K562 (cell line): ENCODE data around the gene SLC29A2. TPM values are rescaled to one million over a fixed set of nuclear protein-coding genes. Genes with fewer than 3 reads are reported as not detected.

Source experiments
- CTBP1 ChIP-seq: fragments of 450-650 bp; IDR thresholded peaks from 2 replicates; pipeline ENCODE4 v1.6.1; 2016; ENCODE audit warnings: borderline replicate concordance
- KAT7 ChIP-seq: sonication (generic); formaldehyde crosslinking; IDR thresholded peaks from 2 replicates; pipeline ENCODE4 v1.8.0; 2022; ENCODE audit warnings: missing genetic modification reagents, mild to moderate bottlenecking, borderline replicate concordance
- KLF1 ChIP-seq: fragments of 450-650 bp; IDR thresholded peaks from 2 replicates; pipeline ENCODE4 v1.6.1; 2016; ENCODE audit warnings: missing genetic modification characterization, missing compliant biosample characterization
- MIER1 ChIP-seq: fragments of 450-650 bp; IDR thresholded peaks from 2 replicates; pipeline ENCODE4 v1.6.1; 2016; ENCODE audit warnings: antibody characterized with exemption, mild to moderate bottlenecking, low read depth
- PATZ1 ChIP-seq: fragments of 250-450 bp; sonication (Bioruptor Pico); IDR thresholded peaks from 2 replicates; pipeline ENCODE4 v1.5.0; 2020; ENCODE audit warnings: mild to moderate bottlenecking, borderline replicate concordance
- RAD21 ChIP-seq, 2 experiments: fragments of 250-450 bp in 1 of 2; fragments of 450-650 bp in 1 of 2; sonication (Bioruptor Pico) in 1 of 2; formaldehyde crosslinking in 1 of 2; IDR thresholded peaks in 1 of 2; conservative IDR thresholded peaks in 1 of 2; 2 replicates each; pipeline versions ENCODE4 v1.4.0 to v1.8.0; 2020 to 2022; ENCODE audit warnings: mild to moderate bottlenecking in 2 of 2, moderate library complexity in 1 of 2
- SMARCE1 ChIP-seq: fragments of 450-650 bp; IDR thresholded peaks from 2 replicates; pipeline ENCODE4 v1.7.1; 2016; ENCODE audit warnings: mild to moderate bottlenecking
- TRIM28 ChIP-seq: fragments of 450-650 bp; IDR thresholded peaks from 2 replicates; pipeline ENCODE4 v1.6.1; 2017
- XRCC4 ChIP-seq: IDR thresholded peaks from one replicate; pipeline ENCODE4 v1.6.1; 2011; ENCODE audit not compliant: insufficient read depth, insufficient read length; ENCODE audit errors: extremely low read depth
- ZFP30 ChIP-seq: fragments of 250-450 bp; sonication (Bioruptor Pico); IDR thresholded peaks from 2 replicates; pipeline ENCODE4 v1.8.0; 2022; ENCODE audit warnings: moderate library complexity, mild to moderate bottlenecking, inconsistent platforms, borderline replicate concordance
- ZNF318 ChIP-seq, 2 experiments: fragments of 450-650 bp; IDR thresholded peaks; 2 replicates each; pipeline ENCODE4 v1.6.1; 2016; ENCODE audit warnings: mild to moderate bottlenecking in 2 of 2, borderline replicate concordance in 1 of 2, low read depth in 1 of 2, moderate library complexity in 1 of 2
- ZNF780A ChIP-seq: fragments of 250-450 bp; sonication (Bioruptor Pico); IDR thresholded peaks from 2 replicates; pipeline ENCODE4 v1.5.0; 2021; ENCODE audit warnings: mild to moderate bottlenecking
- polyA plus RNA-seq, 8 experiments: library from polyadenylated mRNA; depleted of rRNA in 4 of 8; stranded (reverse) in 5 of 8; unstranded in 3 of 8; fragments of >200 nt; fragmentation: Nextera tagmentation in 2 of 8; fragmentation: Illumina TruSeq in 1 of 8; extraction: Ambion mirVana in 2 of 8; extraction: Trizol in 1 of 8; gene quantifications; 2 replicates each; pipeline versions ENCODE4 v1.2.1 to v1.2.3, GENCODE V29; 2011 to 2014; ENCODE audit warnings: inconsistent platforms in 1 of 8, missing spikeins in 1 of 8
- total RNA-seq, 7 experiments: library from RNA; depleted of rRNA in 6 of 7; stranded (reverse); fragments of >200 nt in 6 of 7; fragmentation: Illumina TruSeq in 2 of 7; extraction: Trizol in 2 of 7; gene quantifications; 2 replicates each; pipeline versions ENCODE4 v1.2.1 to v1.2.3, GENCODE V29; 2011 to 2021; ENCODE audit warnings: low replicate concordance in 1 of 7
- TF ChIP-seq, protein P1 (sequence below): fragments of 450-650 bp; formaldehyde crosslinking; IDR thresholded peaks from 2 replicates; pipeline ENCODE4 v1.4.0; 2020; ENCODE audit warnings: mild to moderate bottlenecking, moderate library complexity

Gene SLC29A2
- total and polyA plus RNA-seq, 9 of the 15 experiments (the other 6 are each of a cell fraction or from before 2014, with no cell fraction given), result 2.4 to 48.6 (median 14.2) TPM

- TF ChIP-seq ZNF318 (IDR thresholded peaks at IDR 0.05; ENCODE audit: borderline replicate concordance in 1 of 2, low read depth in 1 of 2) (no peak), MIER1 (no peak), ZFP30 (CRISPR knock-in tag) (no peak), TRIM28 (no peak), XRCC4 (no peak), CTBP1 (peak; percentile 96; the same call in 1 of the 2 replicates), PATZ1 (CRISPR knock-in tag) (no peak), KLF1 (tag) (peak; percentile 47; the same call in 1 of the 2 replicates), RAD21 (CRISPR knock-in tag; conservative IDR thresholded peaks at IDR 0.05 in 1 of 2, IDR thresholded peaks at IDR 0.05 in 1 of 2) (no peak), ZNF780A (CRISPR knock-in tag) (no peak), KAT7 (CRISPR knock-in tag) (peak; percentile 17; the same call in 1 of the 2 replicates), SMARCE1 (no peak)
- TF ChIP-seq, protein P1, sequence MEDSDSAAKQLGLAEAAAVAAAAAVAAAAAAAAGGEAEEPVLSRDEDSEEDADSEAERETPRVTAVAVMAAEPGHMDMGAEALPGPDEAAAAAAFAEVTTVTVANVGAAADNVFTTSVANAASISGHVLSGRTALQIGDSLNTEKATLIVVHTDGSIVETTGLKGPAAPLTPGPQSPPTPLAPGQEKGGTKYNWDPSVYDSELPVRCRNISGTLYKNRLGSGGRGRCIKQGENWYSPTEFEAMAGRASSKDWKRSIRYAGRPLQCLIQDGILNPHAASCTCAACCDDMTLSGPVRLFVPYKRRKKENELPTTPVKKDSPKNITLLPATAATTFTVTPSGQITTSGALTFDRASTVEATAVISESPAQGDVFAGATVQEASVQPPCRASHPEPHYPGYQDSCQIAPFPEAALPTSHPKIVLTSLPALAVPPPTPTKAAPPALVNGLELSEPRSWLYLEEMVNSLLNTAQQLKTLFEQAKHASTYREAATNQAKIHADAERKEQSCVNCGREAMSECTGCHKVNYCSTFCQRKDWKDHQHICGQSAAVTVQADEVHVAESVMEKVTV (CRISPR knock-in tag), result peak; percentile 31
Measured at GRCh38 chr11:66347425-66348276, 23.9 kb downstream of the SLC29A2 start, which contains the start of gene B4GAT1 (continued).
